PC-3 (cell line): ENCODE data around the gene SOX4. TPM values are rescaled to one million over a fixed set of nuclear protein-coding genes. Genes with fewer than 3 reads are reported as not detected.
A peak's percentile ranks its signal among the peaks of the same experiment; 100 is the strongest.

ENCODE experiments used
- ATAC-seq: fragments of 200-7000 bp; cut with Tn5 transposase; 2 replicates; pipeline ENCODE4 v1.9.1; 2020; ENCODE audit warnings: mild to moderate bottlenecking, moderate library complexity
- BruUV-seq: library from RNA; stranded (reverse); fragments of 400-500 nt; replicated peaks from 2 replicates; lab custom pipeline; 2021; lab: Mats Ljungman, UMichigan
- CTCF ChIA-PET: fragments of 300-600 bp; sonication (Branson Sonifier 250); formaldehyde crosslinking; loops from one replicate; lab custom pipeline; 2022; ENCODE audit warnings: antibody characterized with exemption; lab: Charles Lee
- POLR2A ChIA-PET: fragments of 300-600 bp; sonication (Branson Sonifier 250); formaldehyde crosslinking; loops from one replicate; lab custom pipeline; 2022; ENCODE audit warnings: antibody characterized with exemption; ENCODE audit not compliant: unreplicated experiment; lab: Charles Lee
- DNase-seq: peaks from one replicate; pipeline ENCODE4 v3.0.0-alpha.2; 2015
- H2AFZ ChIP-seq: fragments of 300-600 bp; sonication (generic); 2 replicates; pipeline ENCODE4 v1.6.0; 2016; ENCODE audit warnings: antibody characterized with exemption, low read length
- H3F3A ChIP-seq: fragments of 300-600 bp; sonication (generic); one replicate; pipeline ENCODE4 v1.6.0; 2017; ENCODE audit warnings: antibody characterized with exemption, low read length, control low read depth, mild to moderate bottlenecking; ENCODE audit not compliant: unreplicated experiment
- H3K27ac ChIP-seq: fragments of 300-600 bp; sonication (generic); 2 replicates; pipeline ENCODE4 v1.5.1; 2016; ENCODE audit warnings: mild to moderate bottlenecking, low read length
- H3K27me3 ChIP-seq: fragments of 300-600 bp; sonication (generic); 2 replicates; pipeline ENCODE4 v1.6.1; 2016; ENCODE audit warnings: low read length, mixed read lengths
- H3K36me3 ChIP-seq: fragments of 300-600 bp; sonication (generic); 2 replicates; pipeline ENCODE4 v1.6.1; 2016; ENCODE audit warnings: low read depth, mixed run types, low read length, mixed read lengths
- H3K4me1 ChIP-seq: fragments of 300-600 bp; sonication (generic); 2 replicates; pipeline ENCODE4 v1.5.1; 2016; ENCODE audit warnings: low read length; ENCODE audit not compliant: insufficient read depth
- H3K4me2 ChIP-seq: fragments of 300-600 bp; sonication (generic); 2 replicates; pipeline ENCODE4 v1.6.0; 2016; ENCODE audit warnings: low read length
- H3K4me3 ChIP-seq: fragments of 300-600 bp; sonication (generic); 2 replicates; pipeline ENCODE4 v1.5.1; 2016; ENCODE audit warnings: mild to moderate bottlenecking, low read length, mixed read lengths
- H3K79me2 ChIP-seq: fragments of 300-600 bp; sonication (generic); 2 replicates; pipeline ENCODE4 v1.6.1; 2017; ENCODE audit warnings: low read length, mixed read lengths
- H3K9ac ChIP-seq: fragments of 300-600 bp; sonication (generic); 2 replicates; pipeline ENCODE4 v1.6.0; 2016; ENCODE audit warnings: mild to moderate bottlenecking, low read length
- H3K9me2 ChIP-seq: fragments of 300-600 bp; sonication (generic); replicated peaks from 2 replicates; pipeline ENCODE4 v1.6.1; 2016; ENCODE audit warnings: mixed run types, low read length, mixed read lengths
- H3K9me3 ChIP-seq: fragments of 300-600 bp; sonication (generic); 2 replicates; pipeline ENCODE4 v1.6.1; 2016; ENCODE audit warnings: low read length, mixed read lengths
- H4K20me1 ChIP-seq: fragments of 300-600 bp; sonication (generic); 2 replicates; pipeline ENCODE4 v1.6.1; 2016; ENCODE audit warnings: low read length, mixed read lengths
- CTCF ChIP-seq: fragments of 300-600 bp; sonication (generic); conservative IDR thresholded peaks from 2 replicates; pipeline ENCODE4 v1.5.1; 2017; ENCODE audit warnings: antibody characterized with exemption, low read depth, mild to moderate bottlenecking, low read length
- EZH2 ChIP-seq: fragments of 300-600 bp; sonication (generic); IDR thresholded peaks from one replicate; pipeline ENCODE4 v1.6.1; 2017; ENCODE audit warnings: antibody characterized with exemption, mild to moderate bottlenecking, low read length; ENCODE audit not compliant: unreplicated experiment
- EZH2phosphoT487 ChIP-seq: fragments of 300-600 bp; sonication (generic); IDR thresholded peaks from 2 replicates; pipeline ENCODE4 v1.6.1; 2018; ENCODE audit warnings: mild to moderate bottlenecking, antibody characterized with exemption, low read length, borderline replicate concordance
- intact Hi-C: fragments of 100-400 bp; cut with micrococcal nuclease; formaldehyde crosslinking; loops from 2 replicates; pipeline ENCODE4 v1.9.0; 2023
- total RNA-seq: library from RNA; depleted of rRNA; stranded (reverse); fragments of >200 nt; gene quantifications from 2 replicates; pipeline ENCODE4 v1.2.3, GENCODE V29; 2014

Gene SOX4
- total RNA-seq, 1 experiment from 2014 or later = 46.1 TPM

DNA sequence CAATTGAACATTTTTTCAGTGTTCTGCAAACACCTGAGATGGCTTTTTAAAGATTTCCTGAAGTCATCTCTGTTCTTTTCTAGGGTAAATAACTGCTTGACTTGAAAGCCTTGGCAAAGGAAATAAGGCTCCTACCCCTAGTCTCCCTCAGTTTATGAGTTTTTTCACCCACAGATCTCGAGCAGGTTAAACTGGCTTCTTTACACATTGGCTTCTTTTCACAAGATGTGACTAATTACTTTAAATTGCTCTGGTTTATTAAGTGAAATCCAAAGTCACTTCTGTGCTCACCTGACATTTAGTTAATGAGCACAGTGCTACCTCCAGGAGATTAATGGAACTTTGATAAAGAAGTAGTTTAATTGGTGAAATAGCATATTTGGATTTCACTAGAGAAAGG lies 33.2 kb downstream of the SOX4 start:
- Histone ChIP-seq H3K9ac (no peak overlapping the region), H3K4me3 (no peak overlapping the region), H3K4me2 (no peak overlapping the region), H3K27me3 (no peaks in the 10 kb centered on the region), H3K9me3 (no peaks in the 10 kb centered on the region), H3K4me1 (no peaks in the 10 kb centered on the region), H2AFZ (no peak overlapping the region), H3K27ac (no peak overlapping the region), H3K36me3 (no peaks in the 10 kb centered on the region), H3K79me2 (no peaks in the 10 kb centered on the region), H4K20me1 (no peaks in the 10 kb centered on the region), H3K9me2 (no peaks in the 10 kb centered on the region), H3F3A (no peaks in the 10 kb centered on the region)
- no peak for ATAC-seq
- intact Hi-C loops = no loop called here
- TF ChIP-seq EZH2phosphoT487 (no peak), EZH2 (no peak), CTCF (no peak)
- DNase-seq = no peak
- POLR2A ChIA-PET = interaction anchor here (0.6 kb wide), 1 partner anchor 33 kb away, joined by 3 read pairs; the partner anchor contains the start of gene SOX4
- BruUV-seq = no TSS peak
- CTCF ChIA-PET = no interaction called here

GRCh38 chr6:21628160-21628559 lies 34.6 kb downstream of the SOX4 start:
- TF ChIP-seq CTCF (no peak), EZH2phosphoT487 (no peak), EZH2 (no peak)
- ChIA-PET POLR2A (no interaction called here), CTCF (no interaction called here)
- Histone ChIP-seq H3K4me3 (no peak overlapping the region), H3K9ac (no peak overlapping the region), H3K4me2 (no peak overlapping the region), H3K9me3 (no peaks in the 10 kb centered on the region), H3K79me2 (no peaks in the 10 kb centered on the region), H2AFZ (no peak overlapping the region), H4K20me1 (no peaks in the 10 kb centered on the region), H3K27ac (no peak overlapping the region), H3K27me3 (no peaks in the 10 kb centered on the region), H3K4me1 (no peaks in the 10 kb centered on the region), H3F3A (no peaks in the 10 kb centered on the region), H3K9me2 (no peaks in the 10 kb centered on the region), H3K36me3 (no peaks in the 10 kb centered on the region)
- intact Hi-C loops = no loop called here
- ATAC-seq (no peak), DNase-seq (no peak)
- no TSS peak for BruUV-seq

- DNase-seq = peak; percentile 47
These were observed 40.1 kb downstream of the SOX4 start for GRCh38 chr6:21633511-21634109.

More at GRCh38 chr6:21633511-21634109, 40.1 kb downstream of the SOX4 start:
- ChIA-PET POLR2A (interaction anchor here (0.5 kb wide), 1 partner anchor 126 kb away, joined by 6 read pairs; no protein-coding TSS in a partner anchor), CTCF (no interaction called here)
- Histone ChIP-seq H3K27ac (peak overlapping the region; percentile 91), H3K9ac (peak overlapping the region; percentile 68), H3K36me3 (no peaks in the 10 kb centered on the region), H3K9me3 (no peaks in the 10 kb centered on the region), H3K4me3 (no peak overlapping the region), H3K27me3 (no peaks in the 10 kb centered on the region), H4K20me1 (no peaks in the 10 kb centered on the region), H3K9me2 (no peaks in the 10 kb centered on the region), H3F3A (peaks cover 4% of the 10 kb centered on the region), H3K4me1 (peaks cover 17% of the 10 kb centered on the region), H3K79me2 (no peaks in the 10 kb centered on the region), H3K4me2 (peak overlapping the region; percentile 50), H2AFZ (no peak overlapping the region)
- ATAC-seq = peak; percentile 69
- no TSS peak for BruUV-seq
- intact Hi-C loops = loop anchor here (5.0 kb wide), 1 partner anchor 119 kb away; no protein-coding TSS in a partner anchor
- TF ChIP-seq EZH2phosphoT487 = no peak
- TF ChIP-seq CTCF = no peak
- TF ChIP-seq EZH2 = no peak
